ENCODE measurements around the gene RNGTT.

DNA sequence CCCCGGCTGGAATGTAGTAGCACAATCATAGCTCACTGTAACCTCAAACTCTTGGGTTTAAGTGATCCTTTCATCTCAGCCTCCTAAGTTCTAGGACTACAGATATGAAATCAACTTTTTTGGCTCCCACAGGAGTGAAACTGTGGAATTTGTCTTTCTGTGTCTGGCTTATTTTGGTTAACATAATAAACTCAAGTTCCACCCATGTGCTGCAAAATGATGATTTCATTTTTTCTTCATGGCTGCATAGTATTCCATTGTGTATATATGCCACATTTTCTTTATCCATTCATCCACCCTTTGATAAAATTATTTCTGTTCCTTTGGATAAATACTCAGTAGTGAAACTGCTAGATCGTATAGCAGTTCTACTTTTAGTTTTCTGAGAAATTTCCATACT lies 29.9 kb downstream of the RNGTT start:
- TF ChIP-seq POLR2A (IDR thresholded peaks at IDR 0.05; ENCODE audit: low read depth, low read length) (no peak), TAF1 (IDR thresholded peaks at IDR 0.05; ENCODE audit: low read depth, low read length) (no peak), SPI1 (IDR thresholded peaks at IDR 0.05; ENCODE audit: low read depth, low read length) (no peak), POLR2AphosphoS5 (IDR thresholded peaks at IDR 0.05; ENCODE audit: low read depth, low read length) (no peak), POU2F2 (IDR thresholded peaks at IDR 0.05; ENCODE audit: low read depth, low read length) (no peak), PAX5 (IDR thresholded peaks at IDR 0.05; ENCODE audit: insufficient read depth, low read length, severe bottlenecking) (no peak)

Data from GM12891 (cell line).